K562 (cell line): Measurements from ENCODE around the gene RINL. TPM values are rescaled to one million over a fixed set of nuclear protein-coding genes. Genes with fewer than 3 reads are reported as not detected.

Source experiments
- C11orf30 ChIP-seq: fragments of 450-650 bp; IDR thresholded peaks from 2 replicates; pipeline ENCODE4 v1.6.1; 2016; ENCODE audit warnings: low read depth, mild to moderate bottlenecking
- CREM ChIP-seq: IDR thresholded peaks from 2 replicates; pipeline ENCODE4 v1.6.1; 2014; ENCODE audit warnings: antibody characterized with exemption, low read depth
- ELF1 ChIP-seq: fragments of 200-800 bp; sonication (Bioruptor generic); IDR thresholded peaks from 2 replicates; pipeline ENCODE4 v1.6.1; 2016; ENCODE audit warnings: missing genetic modification characterization, missing compliant biosample characterization
- HCFC1 ChIP-seq: IDR thresholded peaks from 2 replicates; pipeline ENCODE4 v1.6.1; 2012; ENCODE audit warnings: low read depth, low read length, improper control_type of control experiment
- KDM4B ChIP-seq, 2 experiments: fragments of 450-650 bp in 1 of 2; sonication (generic) in 1 of 2; IDR thresholded peaks; 2 replicates each; pipeline ENCODE4 v1.6.1; 2016 to 2017; ENCODE audit warnings: borderline replicate concordance in 2 of 2, antibody characterized with exemption in 1 of 2, low read depth in 1 of 2, mild to moderate bottlenecking in 1 of 2
- NFE2 ChIP-seq: IDR thresholded peaks from 2 replicates; pipeline ENCODE4 v1.6.1; 2014; ENCODE audit warnings: antibody characterized with exemption, low read depth
- NFXL1 ChIP-seq: fragments of 450-650 bp; formaldehyde crosslinking; IDR thresholded peaks from 2 replicates; pipeline ENCODE4 v1.4.0; 2021; ENCODE audit warnings: mild to moderate bottlenecking
- RBFOX2 ChIP-seq: fragments of 200-400 bp; formaldehyde crosslinking; IDR thresholded peaks from 2 replicates; pipeline ENCODE4 v1.6.1; 2017; ENCODE audit warnings: low read depth, mild to moderate bottlenecking, low read length, moderate library complexity
- RBM22 ChIP-seq: fragments of 200-400 bp; formaldehyde crosslinking; IDR thresholded peaks from 2 replicates; pipeline ENCODE4 v1.6.1; 2018; ENCODE audit warnings: low read length, low read depth; ENCODE audit not compliant: poor library complexity, severe bottlenecking
- ZFP36 ChIP-seq: fragments of 150-350 bp; IDR thresholded peaks from 2 replicates; pipeline ENCODE4 v1.6.1; 2018; ENCODE audit warnings: low read length, low read depth; ENCODE audit not compliant: partially characterized antibody
- ZNF124 ChIP-seq: sonication (generic); formaldehyde crosslinking; IDR thresholded peaks from 2 replicates; pipeline ENCODE4 v1.8.1; 2022; ENCODE audit warnings: missing genetic modification reagents
- polyA plus RNA-seq, 8 experiments: library from polyadenylated mRNA; depleted of rRNA in 4 of 8; stranded (reverse) in 5 of 8; unstranded in 3 of 8; fragments of >200 nt; fragmentation: Nextera tagmentation in 2 of 8; fragmentation: Illumina TruSeq in 1 of 8; extraction: Ambion mirVana in 2 of 8; extraction: Trizol in 1 of 8; gene quantifications; 2 replicates each; pipeline versions ENCODE4 v1.2.1 to v1.2.3, GENCODE V29; 2011 to 2014; ENCODE audit warnings: inconsistent platforms in 1 of 8, missing spikeins in 1 of 8
- total RNA-seq, 7 experiments: library from RNA; depleted of rRNA in 6 of 7; stranded (reverse); fragments of >200 nt in 6 of 7; fragmentation: Illumina TruSeq in 2 of 7; extraction: Trizol in 2 of 7; gene quantifications; 2 replicates each; pipeline versions ENCODE4 v1.2.1 to v1.2.3, GENCODE V29; 2011 to 2021; ENCODE audit warnings: low replicate concordance in 1 of 7
- TF ChIP-seq, protein P1 (sequence below): fragments of 250-450 bp; sonication (Bioruptor Pico); IDR thresholded peaks from 2 replicates; pipeline ENCODE4 v1.5.1; 2021; ENCODE audit warnings: mild to moderate bottlenecking
- TF ChIP-seq, protein P2 (sequence below): sonication (generic); formaldehyde crosslinking; IDR thresholded peaks from 2 replicates; pipeline ENCODE4 v1.8.0; 2022; ENCODE audit warnings: missing genetic modification reagents, mild to moderate bottlenecking, moderate library complexity, borderline replicate concordance
- TF ChIP-seq, protein P3 (sequence below): conservative IDR thresholded peaks from 2 replicates; pipeline ENCODE4 v1.6.1; 2011; ENCODE audit warnings: low read depth, mild to moderate bottlenecking, low read length; ENCODE audit not compliant: control insufficient read depth
- TF ChIP-seq, protein P4 (sequence below): fragments of 150-350 bp; IDR thresholded peaks from 2 replicates; pipeline ENCODE4 v1.6.1; 2014; ENCODE audit warnings: low read depth, mild to moderate bottlenecking, low read length, borderline replicate concordance
- TF ChIP-seq, protein P5 (sequence below): sonication (generic); formaldehyde crosslinking; IDR thresholded peaks from 2 replicates; pipeline ENCODE4 v1.8.1; 2023; ENCODE audit warnings: mild to moderate bottlenecking, missing genetic modification reagents

Gene RINL
- total and polyA plus RNA-seq, 9 of the 15 experiments (the other 6 are each of a cell fraction or from before 2014, with no cell fraction given): 0.82 to 10.9 (median 4.9) TPM

DNA sequence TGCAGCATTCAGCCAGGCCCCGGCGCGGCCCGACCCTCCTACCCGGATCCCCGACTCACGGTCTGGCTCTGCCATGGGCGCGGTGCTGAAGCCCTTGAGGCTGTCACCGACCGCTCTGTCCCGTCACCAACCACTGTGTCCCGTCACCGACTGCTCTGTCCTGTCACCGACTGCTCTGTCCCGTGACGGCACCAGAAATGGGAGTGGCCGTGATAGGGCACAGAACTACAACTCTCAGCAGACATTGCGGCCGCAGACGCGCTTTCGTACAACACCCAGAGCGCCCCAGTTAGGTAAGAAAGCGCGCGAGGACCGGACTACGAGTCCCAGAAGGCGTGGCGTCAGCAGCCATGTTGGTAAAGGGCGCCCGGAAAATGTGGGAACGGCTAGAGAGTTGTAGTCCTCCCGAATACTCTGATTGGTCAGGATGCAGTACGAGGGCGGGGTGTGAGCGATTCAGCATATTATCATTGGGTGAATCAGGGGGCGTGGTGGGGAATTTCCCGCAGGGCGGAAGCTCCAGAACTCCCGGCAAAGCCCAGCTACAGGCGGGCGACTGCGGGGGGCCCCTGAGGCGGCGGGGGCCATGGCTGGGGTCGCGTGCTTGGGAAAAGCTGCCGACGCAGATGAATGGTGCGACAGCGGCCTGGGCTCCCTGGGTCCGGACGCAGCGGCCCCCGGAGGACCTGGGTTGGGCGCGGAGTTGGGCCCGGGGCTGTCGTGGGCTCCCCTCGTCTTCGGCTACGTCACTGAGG is 21.5 kb upstream of the RINL start, which contains the start of the genes NFKBIB and SIRT2 (continued):
- TF ChIP-seq, protein P1, sequence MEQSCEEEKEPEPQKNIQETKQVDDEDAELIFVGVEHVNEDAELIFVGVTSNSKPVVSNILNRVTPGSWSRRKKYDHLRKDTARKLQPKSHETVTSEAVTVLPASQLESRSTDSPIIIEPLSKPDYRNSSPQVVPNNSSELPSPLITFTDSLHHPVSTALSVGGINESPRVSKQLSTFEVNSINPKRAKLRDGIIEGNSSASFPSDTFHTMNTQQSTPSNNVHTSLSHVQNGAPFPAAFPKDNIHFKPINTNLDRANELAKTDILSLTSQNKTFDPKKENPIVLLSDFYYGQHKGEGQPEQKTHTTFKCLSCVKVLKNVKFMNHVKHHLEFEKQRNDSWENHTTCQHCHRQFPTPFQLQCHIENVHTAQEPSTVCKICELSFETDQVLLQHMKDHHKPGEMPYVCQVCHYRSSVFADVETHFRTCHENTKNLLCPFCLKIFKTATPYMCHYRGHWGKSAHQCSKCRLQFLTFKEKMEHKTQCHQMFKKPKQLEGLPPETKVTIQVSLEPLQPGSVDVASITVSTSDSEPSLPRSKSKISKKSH (CRISPR knock-in tag): no peak
- peak; percentile 99 for TF ChIP-seq CREM
- no peak for TF ChIP-seq NFXL1 (CRISPR knock-in tag)
- TF ChIP-seq C11orf30: peak; percentile 89
- peak; percentile 10 for TF ChIP-seq ZFP36
- TF ChIP-seq, protein P2, sequence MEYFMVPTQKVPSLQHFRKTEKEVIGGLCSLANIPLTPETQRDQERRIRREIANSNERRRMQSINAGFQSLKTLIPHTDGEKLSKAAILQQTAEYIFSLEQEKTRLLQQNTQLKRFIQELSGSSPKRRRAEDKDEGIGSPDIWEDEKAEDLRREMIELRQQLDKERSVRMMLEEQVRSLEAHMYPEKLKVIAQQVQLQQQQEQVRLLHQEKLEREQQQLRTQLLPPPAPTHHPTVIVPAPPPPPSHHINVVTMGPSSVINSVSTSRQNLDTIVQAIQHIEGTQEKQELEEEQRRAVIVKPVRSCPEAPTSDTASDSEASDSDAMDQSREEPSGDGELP (CRISPR knock-in tag): peak; percentile 83
- TF ChIP-seq, protein P3, sequence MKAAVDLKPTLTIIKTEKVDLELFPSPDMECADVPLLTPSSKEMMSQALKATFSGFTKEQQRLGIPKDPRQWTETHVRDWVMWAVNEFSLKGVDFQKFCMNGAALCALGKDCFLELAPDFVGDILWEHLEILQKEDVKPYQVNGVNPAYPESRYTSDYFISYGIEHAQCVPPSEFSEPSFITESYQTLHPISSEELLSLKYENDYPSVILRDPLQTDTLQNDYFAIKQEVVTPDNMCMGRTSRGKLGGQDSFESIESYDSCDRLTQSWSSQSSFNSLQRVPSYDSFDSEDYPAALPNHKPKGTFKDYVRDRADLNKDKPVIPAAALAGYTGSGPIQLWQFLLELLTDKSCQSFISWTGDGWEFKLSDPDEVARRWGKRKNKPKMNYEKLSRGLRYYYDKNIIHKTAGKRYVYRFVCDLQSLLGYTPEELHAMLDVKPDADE: peak; percentile 100
- TF ChIP-seq, protein P4, sequence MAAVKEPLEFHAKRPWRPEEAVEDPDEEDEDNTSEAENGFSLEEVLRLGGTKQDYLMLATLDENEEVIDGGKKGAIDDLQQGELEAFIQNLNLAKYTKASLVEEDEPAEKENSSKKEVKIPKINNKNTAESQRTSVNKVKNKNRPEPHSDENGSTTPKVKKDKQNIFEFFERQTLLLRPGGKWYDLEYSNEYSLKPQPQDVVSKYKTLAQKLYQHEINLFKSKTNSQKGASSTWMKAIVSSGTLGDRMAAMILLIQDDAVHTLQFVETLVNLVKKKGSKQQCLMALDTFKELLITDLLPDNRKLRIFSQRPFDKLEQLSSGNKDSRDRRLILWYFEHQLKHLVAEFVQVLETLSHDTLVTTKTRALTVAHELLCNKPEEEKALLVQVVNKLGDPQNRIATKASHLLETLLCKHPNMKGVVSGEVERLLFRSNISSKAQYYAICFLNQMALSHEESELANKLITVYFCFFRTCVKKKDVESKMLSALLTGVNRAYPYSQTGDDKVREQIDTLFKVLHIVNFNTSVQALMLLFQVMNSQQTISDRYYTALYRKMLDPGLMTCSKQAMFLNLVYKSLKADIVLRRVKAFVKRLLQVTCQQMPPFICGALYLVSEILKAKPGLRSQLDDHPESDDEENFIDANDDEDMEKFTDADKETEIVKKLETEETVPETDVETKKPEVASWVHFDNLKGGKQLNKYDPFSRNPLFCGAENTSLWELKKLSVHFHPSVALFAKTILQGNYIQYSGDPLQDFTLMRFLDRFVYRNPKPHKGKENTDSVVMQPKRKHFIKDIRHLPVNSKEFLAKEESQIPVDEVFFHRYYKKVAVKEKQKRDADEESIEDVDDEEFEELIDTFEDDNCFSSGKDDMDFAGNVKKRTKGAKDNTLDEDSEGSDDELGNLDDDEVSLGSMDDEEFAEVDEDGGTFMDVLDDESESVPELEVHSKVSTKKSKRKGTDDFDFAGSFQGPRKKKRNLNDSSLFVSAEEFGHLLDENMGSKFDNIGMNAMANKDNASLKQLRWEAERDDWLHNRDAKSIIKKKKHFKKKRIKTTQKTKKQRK: no peak
- TF ChIP-seq ELF1 (tag): peak; percentile 96
- TF ChIP-seq ZNF124 (CRISPR knock-in tag): no peak
- peak; percentile 89 for TF ChIP-seq RBFOX2
- peak; percentile 42; the same call in 1 of the 2 replicates for TF ChIP-seq NFE2
- peak; percentile 100 for TF ChIP-seq HCFC1
- TF ChIP-seq, protein P5, sequence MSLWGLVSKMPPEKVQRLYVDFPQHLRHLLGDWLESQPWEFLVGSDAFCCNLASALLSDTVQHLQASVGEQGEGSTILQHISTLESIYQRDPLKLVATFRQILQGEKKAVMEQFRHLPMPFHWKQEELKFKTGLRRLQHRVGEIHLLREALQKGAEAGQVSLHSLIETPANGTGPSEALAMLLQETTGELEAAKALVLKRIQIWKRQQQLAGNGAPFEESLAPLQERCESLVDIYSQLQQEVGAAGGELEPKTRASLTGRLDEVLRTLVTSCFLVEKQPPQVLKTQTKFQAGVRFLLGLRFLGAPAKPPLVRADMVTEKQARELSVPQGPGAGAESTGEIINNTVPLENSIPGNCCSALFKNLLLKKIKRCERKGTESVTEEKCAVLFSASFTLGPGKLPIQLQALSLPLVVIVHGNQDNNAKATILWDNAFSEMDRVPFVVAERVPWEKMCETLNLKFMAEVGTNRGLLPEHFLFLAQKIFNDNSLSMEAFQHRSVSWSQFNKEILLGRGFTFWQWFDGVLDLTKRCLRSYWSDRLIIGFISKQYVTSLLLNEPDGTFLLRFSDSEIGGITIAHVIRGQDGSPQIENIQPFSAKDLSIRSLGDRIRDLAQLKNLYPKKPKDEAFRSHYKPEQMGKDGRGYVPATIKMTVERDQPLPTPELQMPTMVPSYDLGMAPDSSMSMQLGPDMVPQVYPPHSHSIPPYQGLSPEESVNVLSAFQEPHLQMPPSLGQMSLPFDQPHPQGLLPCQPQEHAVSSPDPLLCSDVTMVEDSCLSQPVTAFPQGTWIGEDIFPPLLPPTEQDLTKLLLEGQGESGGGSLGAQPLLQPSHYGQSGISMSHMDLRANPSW: no peak
- no peak for TF ChIP-seq RBM22
- TF ChIP-seq KDM4B (IDR thresholded peaks at IDR 0.05; ENCODE audit: borderline replicate concordance in 2 of 2, low read depth in 1 of 2): no peak; a peak in 1 of 4 replicates
